Muscle of leg (tissue), 11 donors: Measurements from ENCODE around the gene DIP2C. TPM values are rescaled to one million over a fixed set of nuclear protein-coding genes. Genes with fewer than 3 reads are reported as not detected.

ENCODE experiments used
- DNase-seq: peaks from one replicate; pipeline ENCODE4 v3.0.0; 2013
- H3K27ac ChIP-seq: one replicate; pipeline ENCODE4 v1.5.1; 2013; ENCODE audit warnings: mild to moderate bottlenecking, low read length, control low read depth
- H3K27me3 ChIP-seq: one replicate; pipeline ENCODE4 v1.6.1; 2013; ENCODE audit warnings: low read length; ENCODE audit not compliant: control insufficient read depth, insufficient read depth
- H3K36me3 ChIP-seq: one replicate; pipeline ENCODE4 v1.6.1; 2013; ENCODE audit warnings: low read length; ENCODE audit not compliant: control insufficient read depth, insufficient read depth
- H3K4me1 ChIP-seq: one replicate; pipeline ENCODE4 v1.6.1; 2013; ENCODE audit warnings: low read length; ENCODE audit not compliant: control insufficient read depth, insufficient read depth
- H3K4me3 ChIP-seq: one replicate; pipeline ENCODE4 v1.5.1; 2013; ENCODE audit warnings: low read length, control low read depth
- H3K9me3 ChIP-seq: replicated peaks from 2 replicates; pipeline ENCODE4 v1.6.1; 2013; ENCODE audit warnings: low read depth, low read length; ENCODE audit not compliant: control insufficient read depth
- WGBS: methylation state at CpG from one replicate; pipeline ENCODE4 v1.1.5; 2013; ENCODE audit warnings: missing lambda C conversion rate; ENCODE audit not compliant: insufficient coverage; 5-methylcytosine and 5-hydroxymethylcytosine counted together
- polyA plus RNA-seq, 8 donors: library from polyadenylated mRNA; unstranded; fragments of 120-200 nt; gene quantifications; one replicate each; pipeline versions ENCODE4 v1.2.1 to v1.2.3, GENCODE V29; 2013; ENCODE audit warnings: inconsistent platforms in 1 of 8, low replicate concordance in 1 of 8; ENCODE audit not compliant: insufficient read length in 8 of 8, insufficient read depth in 1 of 8
- total RNA-seq: library from RNA; stranded (reverse); fragments of 120-200 nt; gene quantifications from one replicate; pipeline ENCODE4 v1.2.4, GENCODE V29; 2013

DIP2C gene
- total and polyA plus RNA-seq, 9 donors: 15.1 to 30.8 (median 24.8) TPM

DNA sequence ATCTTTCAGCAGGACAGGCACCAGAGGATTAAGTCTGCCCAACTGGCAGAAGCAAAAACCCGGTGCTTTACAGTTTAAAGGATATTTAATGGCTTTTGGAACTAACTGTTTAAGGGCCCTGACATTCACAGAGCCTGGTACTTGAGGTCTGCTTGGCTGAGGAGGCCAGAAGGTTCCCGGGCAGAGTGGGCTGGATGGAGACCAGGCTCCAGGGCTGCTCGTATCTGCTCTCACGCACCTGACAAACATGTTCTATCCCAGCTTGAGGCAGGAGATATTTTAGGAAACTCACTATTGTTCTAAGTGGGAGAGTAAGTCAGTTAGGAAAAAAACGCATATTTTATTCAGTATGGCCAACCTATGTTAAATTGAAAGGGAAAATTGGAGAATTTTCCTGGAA, 410.8 kb downstream of the DIP2C start:
- no peak overlapping the region for H3K4me3 ChIP-seq
- H3K27me3 ChIP-seq: no peaks in the 10 kb centered on the region
- 90% methylated on average over 5 of the region's 5 CpGs for WGBS
- DNase-seq: no peak
- peaks cover 65% of the 10 kb centered on the region for H3K36me3 ChIP-seq
- H3K4me1 ChIP-seq: no peaks in the 10 kb centered on the region
- no peaks in the 10 kb centered on the region for H3K9me3 ChIP-seq
- no peak overlapping the region for H3K27ac ChIP-seq

DNA sequence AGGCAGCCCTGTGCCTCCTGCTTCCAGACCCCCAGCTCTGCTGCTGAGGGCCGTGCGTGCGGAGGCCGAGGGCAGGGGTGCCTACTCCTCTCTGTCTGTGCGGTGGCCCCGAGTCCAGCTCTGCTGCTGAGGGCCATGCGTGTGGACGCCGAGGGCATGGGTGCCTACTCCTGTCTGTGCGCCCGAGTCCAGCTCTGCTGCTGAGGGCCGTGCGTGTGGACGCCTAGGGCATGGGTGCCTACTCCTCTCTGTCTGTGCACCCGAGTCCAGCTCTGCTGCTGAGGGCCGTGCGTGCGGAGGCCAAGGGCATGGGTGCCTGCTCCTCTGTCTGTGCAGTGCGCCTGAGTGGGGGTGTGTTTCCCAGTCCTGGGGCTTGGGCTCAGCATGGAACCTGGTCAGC, 411.5 kb downstream of the DIP2C start:
- no peak overlapping the region for H3K27ac ChIP-seq
- no peak for DNase-seq
- no peaks in the 10 kb centered on the region for H3K9me3 ChIP-seq
- H3K36me3 ChIP-seq: peaks cover 63% of the 10 kb centered on the region
- H3K27me3 ChIP-seq: no peaks in the 10 kb centered on the region
- no peak overlapping the region for H3K4me3 ChIP-seq
- 96% methylated on average over 19 of the region's 19 CpGs for WGBS
- no peaks in the 10 kb centered on the region for H3K4me1 ChIP-seq

DNA sequence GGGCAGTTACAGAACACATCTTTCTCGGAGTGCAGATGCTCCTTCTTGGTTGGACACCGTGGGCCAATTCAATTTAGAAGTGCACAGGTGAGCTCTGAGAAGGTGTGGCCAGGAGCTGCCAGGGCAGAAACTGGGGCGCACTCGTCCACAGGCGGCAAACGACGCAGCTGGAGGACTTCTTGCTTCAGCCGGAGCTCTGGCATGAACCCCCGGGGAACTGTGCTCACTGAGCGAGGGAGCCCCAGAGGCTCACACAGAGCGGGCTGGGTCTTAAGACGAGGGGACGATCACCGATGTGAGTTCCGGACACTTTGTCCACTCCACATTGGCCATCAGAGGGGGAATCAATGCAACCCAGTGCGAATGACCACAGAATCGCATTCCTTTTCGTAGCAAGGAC, 413.8 kb downstream of the DIP2C start:
- Histone ChIP-seq H3K4me1 (no peaks in the 10 kb centered on the region), H3K27ac (no peak overlapping the region), H3K9me3 (no peaks in the 10 kb centered on the region), H3K36me3 (peaks cover 47% of the 10 kb centered on the region), H3K4me3 (no peak overlapping the region), H3K27me3 (no peaks in the 10 kb centered on the region)
- 94% methylated on average over 16 of the region's 18 CpGs for WGBS
- no peak for DNase-seq

GRCh38 chr10:274866-275265, 414.6 kb downstream of the DIP2C start:
- WGBS: no CpG with 5 or more reads among the region's 2 CpGs
- no peak for DNase-seq
- Histone ChIP-seq H3K27ac (no peak overlapping the region), H3K36me3 (peaks cover 42% of the 10 kb centered on the region), H3K9me3 (no peaks in the 10 kb centered on the region), H3K4me1 (no peaks in the 10 kb centered on the region), H3K27me3 (no peaks in the 10 kb centered on the region), H3K4me3 (no peak overlapping the region)

GRCh38 chr10:273088-273487, 416.4 kb downstream of the DIP2C start:
- no peaks in the 10 kb centered on the region for H3K4me1 ChIP-seq
- DNase-seq: no peak
- WGBS: 94% methylated on average over 13 of the region's 16 CpGs
- H3K27ac ChIP-seq: no peak overlapping the region
- peaks cover 24% of the 10 kb centered on the region for H3K36me3 ChIP-seq
- no peaks in the 10 kb centered on the region for H3K27me3 ChIP-seq
- H3K9me3 ChIP-seq: no peaks in the 10 kb centered on the region
- no peak overlapping the region for H3K4me3 ChIP-seq

GRCh38 chr10:271722-272121, 417.7 kb downstream of the DIP2C start:
- WGBS: 80% methylated on average over 1 of the region's 6 CpGs
- no peak overlapping the region for H3K4me3 ChIP-seq
- H3K36me3 ChIP-seq: peaks cover 12% of the 10 kb centered on the region
- no peaks in the 10 kb centered on the region for H3K27me3 ChIP-seq
- no peak overlapping the region for H3K27ac ChIP-seq
- H3K9me3 ChIP-seq: no peaks in the 10 kb centered on the region
- DNase-seq: no peak
- H3K4me1 ChIP-seq: no peaks in the 10 kb centered on the region

- Histone ChIP-seq H3K27ac (no peak overlapping the region), H3K36me3 (peaks cover 12% of the 10 kb centered on the region), H3K4me1 (no peaks in the 10 kb centered on the region), H3K27me3 (no peaks in the 10 kb centered on the region), H3K4me3 (no peak overlapping the region), H3K9me3 (no peaks in the 10 kb centered on the region)
- WGBS: 61% methylated on average over 3 of the region's 3 CpGs
- DNase-seq: no peak
These were observed 418.3 kb downstream of the DIP2C start for GRCh38 chr10:271201-271600.

- no peaks in the 10 kb centered on the region for H3K4me1 ChIP-seq
- no peak overlapping the region for H3K27ac ChIP-seq
- no peak for DNase-seq
- H3K9me3 ChIP-seq: no peaks in the 10 kb centered on the region
- H3K27me3 ChIP-seq: no peaks in the 10 kb centered on the region
- peaks cover 5% of the 10 kb centered on the region for H3K36me3 ChIP-seq
- 68% methylated on average over 9 of the region's 10 CpGs for WGBS
- no peak overlapping the region for H3K4me3 ChIP-seq
These were observed 419.9 kb downstream of the DIP2C start for GRCh38 chr10:269440-270074.

DNA sequence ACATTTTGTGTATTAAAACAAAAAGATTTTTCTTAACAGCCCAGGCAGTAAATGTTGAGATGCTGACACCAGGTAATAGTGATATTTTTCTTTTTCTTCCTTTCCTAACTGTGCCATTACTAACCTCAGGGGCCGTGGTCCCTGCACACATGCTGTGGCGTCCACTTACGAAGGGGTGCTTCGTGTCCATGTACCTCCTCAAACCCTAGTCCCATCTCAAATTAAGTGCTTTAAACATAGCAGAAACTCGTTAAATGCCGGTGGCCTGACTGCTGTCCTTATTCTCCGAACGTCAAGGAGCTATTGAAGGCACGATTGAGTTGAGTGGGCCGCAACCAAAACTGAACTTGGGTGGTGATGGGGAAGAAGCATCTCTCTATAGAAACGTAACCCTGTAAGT, 421.8 kb downstream of the DIP2C start:
- Histone ChIP-seq H3K4me1 (no peaks in the 10 kb centered on the region), H3K9me3 (no peaks in the 10 kb centered on the region), H3K4me3 (no peak overlapping the region), H3K36me3 (peaks cover 5% of the 10 kb centered on the region), H3K27me3 (no peaks in the 10 kb centered on the region), H3K27ac (no peak overlapping the region)
- WGBS: 96% methylated on average over 4 of the region's 11 CpGs
- DNase-seq: no peak

DNA sequence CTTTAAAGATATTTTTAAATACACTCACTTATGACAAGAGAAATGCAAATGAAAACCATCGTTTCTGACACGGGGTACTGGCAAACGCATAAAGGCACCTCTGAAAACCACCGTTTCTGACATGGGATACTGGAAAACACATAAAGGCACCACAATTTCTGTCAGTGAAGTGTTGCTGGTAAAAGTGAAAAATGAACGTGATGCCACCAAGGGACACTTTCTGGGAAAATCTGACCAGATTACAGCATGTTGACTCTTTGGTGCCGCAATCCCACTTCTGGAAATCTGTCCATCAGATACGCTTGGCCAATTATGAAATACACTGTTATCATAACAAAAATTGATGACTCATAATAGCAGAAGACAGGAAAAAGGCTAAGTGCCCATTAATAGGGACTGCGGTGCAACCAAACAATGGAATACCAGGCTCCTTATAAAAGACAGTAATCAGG, 422.5 kb downstream of the DIP2C start:
- 77% methylated on average over 4 of the region's 8 CpGs for WGBS

More for the DNA sequence above, 422.5 kb downstream of the DIP2C start:
- Histone ChIP-seq H3K4me3 (no peak overlapping the region), H3K4me1 (no peaks in the 10 kb centered on the region), H3K9me3 (no peaks in the 10 kb centered on the region), H3K36me3 (peaks cover 5% of the 10 kb centered on the region), H3K27me3 (no peaks in the 10 kb centered on the region), H3K27ac (no peak overlapping the region)
- DNase-seq: no peak
